ENCODE results near the gene PYGO2. TPM values are rescaled to one million over a fixed set of nuclear protein-coding genes. Genes with fewer than 3 reads are reported as not detected.

Gene PYGO2
- total and polyA plus RNA-seq, 2 of the 8 experiments (the other 6 are each of a cell fraction or from before 2014, with no cell fraction given) = 31.0 to 31.6 TPM

- TF ChIP-seq TAF7 (optimal IDR thresholded peaks at IDR 0.05; ENCODE audit: borderline replicate concordance, low read depth, low read length) = no peak
- TF ChIP-seq SUZ12 (IDR thresholded peaks at IDR 0.05; ENCODE audit: low read length) = no peak
- TF ChIP-seq POLR2A (IDR thresholded peaks at IDR 0.05; ENCODE audit: control extremely low read depth in 1 of 2, low read depth in 2 of 2, low read length in 2 of 2) = peak; percentile 51 to 61
- no peak for TF ChIP-seq TEAD4 (IDR thresholded peaks at IDR 0.05; ENCODE audit: low read depth, low read length)
- TF ChIP-seq NANOG (IDR thresholded peaks at IDR 0.05; ENCODE audit: insufficient read depth, low read depth, low read length, poor library complexity, severe bottlenecking) = no peak
- peak; percentile 65 for TF ChIP-seq POLR2AphosphoS5 (IDR thresholded peaks at IDR 0.05; ENCODE audit: low read depth, low read length)
- TF ChIP-seq SP2 (IDR thresholded peaks at IDR 0.05; ENCODE audit: low read length) = no peak
These were observed 31.4 kb upstream of the PYGO2 start (continued) for GRCh38 chr1:154992721-154993571.

Measured in H1 (cell line).